Stomach smooth muscle (tissue), 2 donors: ENCODE measurements around the gene ITPR1.

Source experiments
- H3K27ac ChIP-seq: one replicate; pipeline ENCODE4 v1.7.0; 2013; ENCODE audit warnings: mild to moderate bottlenecking, low read length, inconsistent platforms
- H3K27me3 ChIP-seq, 2 donors: one replicate each; pipeline ENCODE4 v1.7.0; 2013; ENCODE audit warnings: low read length in 2 of 2; ENCODE audit not compliant: insufficient read depth in 2 of 2, control insufficient read depth in 1 of 2
- H3K36me3 ChIP-seq, 2 donors: one replicate each; pipeline ENCODE4 v1.7.0; 2013; ENCODE audit warnings: low read length in 2 of 2; ENCODE audit not compliant: control insufficient read depth in 2 of 2, insufficient read depth in 2 of 2
- H3K4me1 ChIP-seq: one replicate; pipeline ENCODE4 v1.7.0; 2013; ENCODE audit warnings: low read length; ENCODE audit not compliant: control insufficient read depth, insufficient read depth
- H3K4me3 ChIP-seq, 2 donors: one replicate each; pipeline ENCODE4 v1.7.0; 2013; ENCODE audit warnings: low read length in 2 of 2
- H3K9ac ChIP-seq, 2 donors: one replicate each; pipeline ENCODE4 v1.7.0; 2013; ENCODE audit warnings: low read length in 2 of 2, mild to moderate bottlenecking in 1 of 2
- H3K9me3 ChIP-seq, 2 donors: one replicate each; pipeline ENCODE4 v1.7.0; 2013; ENCODE audit warnings: low read length in 2 of 2; ENCODE audit not compliant: control insufficient read depth in 2 of 2
- donor health status: healthy.
- donor health status: Pancreatic carcinoma.

Gene ITPR1

GRCh38 chr3:4833471-4833870, 340.3 kb downstream of the ITPR1 start:
- peaks cover 1 to 9% of the 10 kb centered on the region in 2 donors for H3K36me3 ChIP-seq
- no peaks in the 10 kb centered on the region for H3K27me3 ChIP-seq
- H3K9me3 ChIP-seq = no peaks in the 10 kb centered on the region
- H3K4me1 ChIP-seq = peaks cover 11% of the 10 kb centered on the region
- H3K27ac ChIP-seq = no peak overlapping the region
- H3K9ac ChIP-seq = no peak overlapping the region
- H3K4me3 ChIP-seq = no peak overlapping the region

GRCh38 chr3:4834403-4834866, 341.3 kb downstream of the ITPR1 start:
- no peak overlapping the region for H3K27ac ChIP-seq
- peaks cover 11% of the 10 kb centered on the region for H3K4me1 ChIP-seq
- no peaks in the 10 kb centered on the region for H3K27me3 ChIP-seq
- H3K4me3 ChIP-seq = no peak overlapping the region
- peaks cover 4 to 10% of the 10 kb centered on the region in 2 donors for H3K36me3 ChIP-seq
- H3K9me3 ChIP-seq = no peaks in the 10 kb centered on the region
- H3K9ac ChIP-seq = no peak overlapping the region

- Histone ChIP-seq H3K36me3 (peaks cover 4 to 10% of the 10 kb centered on the region in 2 donors), H3K4me1 (peaks cover 9% of the 10 kb centered on the region), H3K4me3 (no peak overlapping the region), H3K9ac (no peak overlapping the region), H3K27me3 (no peaks in the 10 kb centered on the region), H3K9me3 (no peaks in the 10 kb centered on the region), H3K27ac (no peak overlapping the region)
These were observed 342.5 kb downstream of the ITPR1 start for GRCh38 chr3:4835616-4836043.

- no peak overlapping the region for H3K4me3 ChIP-seq
- H3K9ac ChIP-seq = no peak overlapping the region
- H3K36me3 ChIP-seq = peaks cover 4 to 10% of the 10 kb centered on the region in 2 donors
- H3K9me3 ChIP-seq = no peaks in the 10 kb centered on the region
- peaks cover 2% of the 10 kb centered on the region for H3K4me1 ChIP-seq
- no peak overlapping the region for H3K27ac ChIP-seq
- H3K27me3 ChIP-seq = no peaks in the 10 kb centered on the region
These were observed 343.4 kb downstream of the ITPR1 start for GRCh38 chr3:4836516-4836915.

GRCh38 chr3:4837374-4837930, 344.3 kb downstream of the ITPR1 start:
- H3K27ac ChIP-seq = no peak overlapping the region
- peaks cover 4 to 10% of the 10 kb centered on the region in 2 donors for H3K36me3 ChIP-seq
- H3K4me3 ChIP-seq = no peak overlapping the region
- H3K27me3 ChIP-seq = no peaks in the 10 kb centered on the region
- no peaks in the 10 kb centered on the region for H3K9me3 ChIP-seq
- no peak overlapping the region for H3K9ac ChIP-seq
- H3K4me1 ChIP-seq = no peaks in the 10 kb centered on the region

- H3K9ac ChIP-seq = no peak overlapping the region
- peaks cover 4 to 10% of the 10 kb centered on the region in 2 donors for H3K36me3 ChIP-seq
- H3K27ac ChIP-seq = no peak overlapping the region
- no peaks in the 10 kb centered on the region for H3K9me3 ChIP-seq
- no peaks in the 10 kb centered on the region for H3K4me1 ChIP-seq
- no peaks in the 10 kb centered on the region for H3K27me3 ChIP-seq
- H3K4me3 ChIP-seq = no peak overlapping the region
These were observed 345.5 kb downstream of the ITPR1 start for GRCh38 chr3:4838621-4839022.

- H3K9me3 ChIP-seq = no peaks in the 10 kb centered on the region
- H3K4me1 ChIP-seq = no peaks in the 10 kb centered on the region
- H3K27me3 ChIP-seq = no peaks in the 10 kb centered on the region
- H3K27ac ChIP-seq = no peak overlapping the region
- H3K9ac ChIP-seq = no peak overlapping the region
- peaks cover 4 to 10% of the 10 kb centered on the region in 2 donors for H3K36me3 ChIP-seq
- no peak overlapping the region for H3K4me3 ChIP-seq
These were observed 346.1 kb downstream of the ITPR1 start for GRCh38 chr3:4839278-4839677.

- Histone ChIP-seq H3K27me3 (no peaks in the 10 kb centered on the region), H3K4me3 (no peak overlapping the region), H3K9me3 (no peaks in the 10 kb centered on the region), H3K9ac (no peak overlapping the region), H3K4me1 (no peaks in the 10 kb centered on the region), H3K36me3 (peaks cover 4 to 6% of the 10 kb centered on the region in 2 donors), H3K27ac (no peak overlapping the region)
These were observed 348.1 kb downstream of the ITPR1 start for GRCh38 chr3:4841225-4841624.

GRCh38 chr3:4841776-4842440, 348.8 kb downstream of the ITPR1 start:
- H3K36me3 ChIP-seq = peaks cover 4 to 5% of the 10 kb centered on the region in 2 donors
- no peaks in the 10 kb centered on the region for H3K9me3 ChIP-seq
- H3K4me1 ChIP-seq = no peaks in the 10 kb centered on the region
- H3K4me3 ChIP-seq = no peak overlapping the region
- no peak overlapping the region for H3K9ac ChIP-seq
- no peaks in the 10 kb centered on the region for H3K27me3 ChIP-seq
- H3K27ac ChIP-seq = no peak overlapping the region

- no peaks in the 10 kb centered on the region for H3K9me3 ChIP-seq
- H3K4me3 ChIP-seq = no peak overlapping the region
- no peaks in the 10 kb centered on the region for H3K27me3 ChIP-seq
- H3K4me1 ChIP-seq = no peaks in the 10 kb centered on the region
- peaks cover 0 to under 1% of the 10 kb centered on the region in 2 donors for H3K36me3 ChIP-seq
- no peak overlapping the region for H3K27ac ChIP-seq
- no peak overlapping the region for H3K9ac ChIP-seq
These were observed 350.5 kb downstream of the ITPR1 start for GRCh38 chr3:4843619-4844018.

- H3K36me3 ChIP-seq = no peaks in the 10 kb centered on the region
- H3K27me3 ChIP-seq = no peaks in the 10 kb centered on the region
- H3K9ac ChIP-seq = no peak overlapping the region
- no peak overlapping the region for H3K4me3 ChIP-seq
- no peaks in the 10 kb centered on the region for H3K4me1 ChIP-seq
- no peaks in the 10 kb centered on the region for H3K9me3 ChIP-seq
- no peak overlapping the region for H3K27ac ChIP-seq
These were observed 352.7 kb downstream of the ITPR1 start for GRCh38 chr3:4845882-4846281.
